Natural killer cell (primary cell): ENCODE data around the gene NTMT1. TPM values are rescaled to one million over a fixed set of nuclear protein-coding genes. Genes with fewer than 3 reads are reported as not detected.

Experiments used
- ATAC-seq, 3 donors: fragments of 150-1000 bp in 2 of 3; fragments of 200-7000 bp in 1 of 3; cut with Tn5 transposase; 1 replicate in 1 of 3; 2 replicates in 2 of 3; pipeline ENCODE4 v1.10.0; 2021; ENCODE audit warnings: mild to moderate bottlenecking in 2 of 3, moderate library complexity in 2 of 3
- DNase-seq, 2 donors: peaks; one replicate each; pipeline versions ENCODE4 v3.0.0 to v3.0.0-alpha.2; 2013 to 2021; ENCODE audit warnings: mixed read lengths in 1 of 2
- H3K27ac ChIP-seq: one replicate; pipeline ENCODE4 v1.5.1; 2013; ENCODE audit warnings: mild to moderate bottlenecking, low read length
- H3K27me3 ChIP-seq: one replicate; pipeline ENCODE4 v1.6.1; 2013; ENCODE audit warnings: low read length; ENCODE audit not compliant: control insufficient read depth, insufficient read depth
- H3K36me3 ChIP-seq: one replicate; pipeline ENCODE4 v1.6.1; 2013; ENCODE audit warnings: low read length; ENCODE audit not compliant: control insufficient read depth, insufficient read depth
- H3K4me1 ChIP-seq: one replicate; pipeline ENCODE4 v1.6.1; 2013; ENCODE audit warnings: low read length; ENCODE audit not compliant: control insufficient read depth, insufficient read depth
- H3K4me3 ChIP-seq: one replicate; pipeline ENCODE4 v1.5.1; 2013; ENCODE audit warnings: low read length
- H3K9me3 ChIP-seq: one replicate; pipeline ENCODE4 v1.6.1; 2013; ENCODE audit warnings: low read length; ENCODE audit not compliant: control insufficient read depth, insufficient read depth
- H3K27ac Mint-ChIP-seq, 2 donors: one replicate each; pipeline ENCODE4 v1.8.0; 2022; ENCODE audit warnings: mild to moderate bottlenecking in 2 of 2, mixed read lengths in 2 of 2, moderate library complexity in 1 of 2
- H3K27me3 Mint-ChIP-seq, 2 donors: one replicate each; pipeline ENCODE4 v1.8.0; 2022; ENCODE audit warnings: low read depth in 2 of 2, mixed read lengths in 2 of 2
- H3K36me3 Mint-ChIP-seq: one replicate; pipeline ENCODE4 v1.8.0; 2022; ENCODE audit warnings: mixed read lengths
- H3K4me1 Mint-ChIP-seq, 2 donors: one replicate each; pipeline ENCODE4 v1.8.0; 2022; ENCODE audit warnings: mixed read lengths in 2 of 2
- H3K4me3 Mint-ChIP-seq: one replicate; pipeline ENCODE4 v1.8.0; 2022; ENCODE audit warnings: mild to moderate bottlenecking, moderate library complexity, mixed read lengths
- H3K9me3 Mint-ChIP-seq, 2 donors: one replicate each; pipeline ENCODE4 v1.8.0; 2022; ENCODE audit warnings: mixed read lengths in 2 of 2
- CTCF ChIP-seq: fragments of 200-600 bp; IDR thresholded peaks from one replicate; pipeline ENCODE4 v1.8.0; 2022; ENCODE audit warnings: antibody characterized with exemption
- WGBS: methylation state at CpG from one replicate; pipeline ENCODE4 v1.1.7; 2013; ENCODE audit warnings: missing lambda C conversion rate; ENCODE audit not compliant: insufficient coverage; 5-methylcytosine and 5-hydroxymethylcytosine counted together
- intact Hi-C: fragments of 100-400 bp; cut with micrococcal nuclease; formaldehyde crosslinking; loops from one replicate; pipeline ENCODE4 v1.14.2; 2022
- total RNA-seq, 4 donors: library from RNA; stranded (reverse); fragments of 120-200 nt in 1 of 4; gene quantifications; one replicate each; pipeline versions ENCODE4 v1.2.3 to v1.2.4, GENCODE V29; 2013 to 2022

The NTMT1 gene
- total RNA-seq, 3 donors from 2014 or later (not counting 1 experiment from before 2014, with no cell fraction given), result 17.1 to 23.5 (median 17.1) TPM

DNA sequence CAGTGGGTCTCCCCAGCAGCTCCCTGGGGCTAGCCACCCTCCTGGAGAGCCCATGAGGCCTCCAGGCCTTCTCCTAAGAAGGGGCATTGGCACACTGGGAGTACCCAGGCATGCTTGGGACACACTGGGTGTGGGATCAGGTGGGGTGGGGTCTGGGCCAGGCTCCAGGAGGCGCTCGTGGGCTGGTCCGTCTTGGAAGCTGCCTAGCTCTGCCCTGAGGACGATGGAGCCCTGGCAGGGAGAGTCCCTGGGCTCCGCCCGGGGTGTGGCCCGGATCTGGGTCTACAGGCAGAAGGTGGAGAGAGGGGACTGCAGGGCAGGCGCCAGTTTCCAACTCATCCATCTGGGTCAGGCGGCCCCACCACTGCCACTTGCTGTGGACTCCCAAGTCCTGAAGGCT lies 41.9 kb downstream of the NTMT1 start:
- Histone ChIP-seq H3K9me3 (no peaks in the 10 kb centered on the region), H3K36me3 (no peaks in the 10 kb centered on the region), H3K4me1 (peaks cover 10% of the 10 kb centered on the region), H3K27ac (no peak overlapping the region), H3K27me3 (peaks cover 6% of the 10 kb centered on the region), H3K4me3 (no peak overlapping the region)
- ATAC-seq, result no peak
- H3K9me3 Mint-ChIP-seq, result no peaks in the 10 kb centered on the region
- H3K36me3 Mint-ChIP-seq, result no peaks in the 10 kb centered on the region
- H3K4me1 Mint-ChIP-seq, result peaks cover 0 to 8% of the 10 kb centered on the region in 2 donors
- 95% methylated on average over 9 of the region's 9 CpGs for WGBS
- TF ChIP-seq CTCF, result no peak
- no peak overlapping the region for H3K4me3 Mint-ChIP-seq
- H3K27ac Mint-ChIP-seq, result no peak overlapping the region
- H3K27me3 Mint-ChIP-seq, result peaks cover 7 to 17% of the 10 kb centered on the region in 2 donors
- DNase-seq, result no peak
- intact Hi-C loops, result no loop called here

GRCh38 chr9:129669141-129669718 lies 43.3 kb downstream of the NTMT1 start:
- DNase-seq (no peak), ATAC-seq (no peak)
- H3K4me3 ChIP-seq, result no peak overlapping the region
- no peaks in the 10 kb centered on the region for H3K9me3 Mint-ChIP-seq
- H3K27me3 ChIP-seq, result peaks cover 4% of the 10 kb centered on the region
- intact Hi-C loops, result no loop called here
- H3K27ac ChIP-seq, result no peak overlapping the region
- no peak for TF ChIP-seq CTCF
- H3K9me3 ChIP-seq, result no peaks in the 10 kb centered on the region
- no peak overlapping the region for H3K4me3 Mint-ChIP-seq
- H3K36me3 ChIP-seq, result no peaks in the 10 kb centered on the region
- WGBS, result 50% methylated on average over 17 of the region's 17 CpGs
- peaks cover 0 to 8% of the 10 kb centered on the region in 2 donors for H3K4me1 Mint-ChIP-seq
- H3K4me1 ChIP-seq, result peaks cover 10% of the 10 kb centered on the region
- H3K36me3 Mint-ChIP-seq, result no peaks in the 10 kb centered on the region
- H3K27ac Mint-ChIP-seq, result no peak overlapping the region
- H3K27me3 Mint-ChIP-seq, result peaks cover 7 to 18% of the 10 kb centered on the region in 2 donors

DNA sequence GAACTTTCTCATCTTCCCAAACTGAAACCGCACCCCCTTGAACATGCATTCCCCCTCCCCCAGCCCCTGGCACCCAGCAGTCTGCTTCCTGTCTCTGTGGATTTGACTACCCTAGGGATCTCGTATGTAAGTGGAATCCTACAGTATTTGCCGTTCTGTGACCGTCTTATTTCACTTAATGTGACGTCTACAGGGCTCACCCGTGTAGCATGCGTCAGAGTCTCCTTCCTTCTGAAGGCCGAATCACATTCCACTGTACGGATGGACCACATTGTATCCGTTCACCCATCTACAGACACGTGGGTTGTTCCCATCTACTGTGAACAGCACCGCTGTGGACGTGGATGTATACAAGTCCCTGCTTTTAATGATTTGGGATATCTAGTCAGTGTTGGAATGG lies 44.0 kb downstream of the NTMT1 start:
- Mint-ChIP-seq H3K4me3 (no peak overlapping the region), H3K27ac (no peak overlapping the region), H3K4me1 (peaks cover 0 to 4% of the 10 kb centered on the region in 2 donors), H3K36me3 (no peaks in the 10 kb centered on the region), H3K9me3 (no peaks in the 10 kb centered on the region), H3K27me3 (peaks cover 7 to 14% of the 10 kb centered on the region in 2 donors)
- peaks cover 10% of the 10 kb centered on the region for H3K4me1 ChIP-seq
- intact Hi-C loops, result no loop called here
- ATAC-seq (no peak), DNase-seq (no peak)
- no peak for TF ChIP-seq CTCF
- H3K36me3 ChIP-seq, result no peaks in the 10 kb centered on the region
- H3K27ac ChIP-seq, result no peak overlapping the region
- H3K27me3 ChIP-seq, result peaks cover 2% of the 10 kb centered on the region
- no peak overlapping the region for H3K4me3 ChIP-seq
- WGBS, result 89% methylated on average over 13 of the region's 13 CpGs
- H3K9me3 ChIP-seq, result no peaks in the 10 kb centered on the region

DNA sequence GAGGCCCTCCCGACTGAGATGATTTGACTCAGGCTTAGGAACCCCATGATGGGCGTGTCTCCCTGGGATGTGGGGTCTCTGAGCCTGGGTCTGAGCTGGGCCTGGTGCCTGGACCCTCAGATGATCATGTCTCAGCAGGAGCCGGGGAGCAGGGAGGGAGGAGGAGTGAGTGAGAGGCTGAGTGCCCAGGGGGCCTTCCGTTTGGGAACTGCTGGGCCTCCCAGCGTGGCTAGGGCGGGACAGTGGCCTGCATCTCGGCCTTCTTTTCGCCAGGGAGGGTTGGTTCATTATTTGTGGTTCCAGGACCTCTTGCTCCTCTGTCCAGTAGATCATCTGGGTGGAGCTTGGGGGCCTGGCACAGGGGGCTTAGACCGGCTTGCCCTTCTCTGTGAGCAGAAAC lies 45.1 kb downstream of the NTMT1 start:
- no peaks in the 10 kb centered on the region for H3K36me3 ChIP-seq
- no peaks in the 10 kb centered on the region for H3K9me3 ChIP-seq
- Mint-ChIP-seq H3K4me3 (no peak overlapping the region), H3K27me3 (peaks cover 7 to 11% of the 10 kb centered on the region in 2 donors), H3K36me3 (no peaks in the 10 kb centered on the region), H3K9me3 (no peaks in the 10 kb centered on the region), H3K27ac (no peak overlapping the region), H3K4me1 (no peaks in the 10 kb centered on the region)
- TF ChIP-seq CTCF, result no peak
- H3K4me3 ChIP-seq, result no peak overlapping the region
- peaks cover 6% of the 10 kb centered on the region for H3K4me1 ChIP-seq
- H3K27me3 ChIP-seq, result peaks cover 2% of the 10 kb centered on the region
- ATAC-seq, result no peak
- intact Hi-C loops, result no loop called here
- DNase-seq, result no peak
- 90% methylated on average over 9 of the region's 9 CpGs for WGBS
- no peak overlapping the region for H3K27ac ChIP-seq
